Measurements from ENCODE around the gene CTIF.

DNA sequence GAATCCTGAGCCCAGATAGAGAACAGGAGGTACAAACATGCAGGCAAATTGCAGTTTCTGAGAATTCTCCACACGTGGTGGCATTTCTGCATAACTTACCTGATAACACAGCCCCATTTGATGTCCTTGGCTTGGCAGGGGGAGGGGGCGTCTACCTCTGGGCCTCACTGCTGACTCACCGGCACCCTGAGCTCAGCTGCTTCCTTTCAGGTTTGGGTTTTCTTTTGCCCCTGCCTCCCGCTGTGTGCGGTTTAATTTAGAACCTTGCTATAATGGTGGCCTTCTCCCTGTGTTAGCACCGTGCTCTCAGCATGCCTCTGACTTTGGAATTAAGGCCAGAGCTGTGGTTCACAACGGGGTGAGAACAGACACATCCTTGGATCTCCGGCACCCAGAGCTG, 4.4 kb downstream of the CTIF start:
- TF ChIP-seq TCF7L2 (IDR thresholded peaks at IDR 0.05; ENCODE audit: low read depth, low read length): no peak
- TF ChIP-seq, protein P1, sequence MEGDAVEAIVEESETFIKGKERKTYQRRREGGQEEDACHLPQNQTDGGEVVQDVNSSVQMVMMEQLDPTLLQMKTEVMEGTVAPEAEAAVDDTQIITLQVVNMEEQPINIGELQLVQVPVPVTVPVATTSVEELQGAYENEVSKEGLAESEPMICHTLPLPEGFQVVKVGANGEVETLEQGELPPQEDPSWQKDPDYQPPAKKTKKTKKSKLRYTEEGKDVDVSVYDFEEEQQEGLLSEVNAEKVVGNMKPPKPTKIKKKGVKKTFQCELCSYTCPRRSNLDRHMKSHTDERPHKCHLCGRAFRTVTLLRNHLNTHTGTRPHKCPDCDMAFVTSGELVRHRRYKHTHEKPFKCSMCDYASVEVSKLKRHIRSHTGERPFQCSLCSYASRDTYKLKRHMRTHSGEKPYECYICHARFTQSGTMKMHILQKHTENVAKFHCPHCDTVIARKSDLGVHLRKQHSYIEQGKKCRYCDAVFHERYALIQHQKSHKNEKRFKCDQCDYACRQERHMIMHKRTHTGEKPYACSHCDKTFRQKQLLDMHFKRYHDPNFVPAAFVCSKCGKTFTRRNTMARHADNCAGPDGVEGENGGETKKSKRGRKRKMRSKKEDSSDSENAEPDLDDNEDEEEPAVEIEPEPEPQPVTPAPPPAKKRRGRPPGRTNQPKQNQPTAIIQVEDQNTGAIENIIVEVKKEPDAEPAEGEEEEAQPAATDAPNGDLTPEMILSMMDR (IDR thresholded peaks at IDR 0.05): no peak
